ENCODE data around the gene SRGAP2B. TPM values are rescaled to one million over a fixed set of nuclear protein-coding genes. Genes with fewer than 3 reads are reported as not detected.
"Not testable (repeated sequence)": the region's sequence is repeated elsewhere in the genome, so short reads cannot be mapped to it uniquely, and the experiment has no call there.

Gene SRGAP2B
- total and polyA plus RNA-seq, 4 donors: 5.8 to 49.8 (median 25.3) TPM

GRCh38 chr1:145123992-145124641 is 29.0 kb upstream of the SRGAP2B start:
- ATAC-seq (ENCODE audit: insufficient read depth, low FRiP score): peak; percentile 46
- not testable (repeated sequence) for H3K9me3 ChIP-seq (ENCODE audit: control insufficient read depth in 4 of 4, insufficient read depth in 3 of 4, low read length in 3 of 4); DNase-seq; H3K27me3 ChIP-seq (ENCODE audit: control insufficient read depth in 3 of 3, insufficient read depth in 3 of 3, low read length in 2 of 3); H3K9ac ChIP-seq (ENCODE audit: insufficient read depth in 1 of 2, low read length in 2 of 2); H3K4me3 ChIP-seq; H3K27ac ChIP-seq (ENCODE audit: low read depth in 1 of 2, low read length in 1 of 2); H3K36me3 ChIP-seq (ENCODE audit: control insufficient read depth in 4 of 4, insufficient read depth in 4 of 4, low read length in 4 of 4); H3K4me1 ChIP-seq (ENCODE audit: control insufficient read depth in 5 of 5, insufficient read depth in 5 of 5, low read length in 5 of 5)
- WGBS, 2 donors: no CpG with 5 or more reads among the region's 7 CpGs

- not testable (repeated sequence) for ATAC-seq (ENCODE audit: insufficient read depth, low FRiP score); H3K36me3 ChIP-seq (ENCODE audit: control insufficient read depth in 4 of 4, insufficient read depth in 4 of 4, low read length in 4 of 4); H3K27ac ChIP-seq (ENCODE audit: low read depth in 1 of 2, low read length in 1 of 2); H3K9me3 ChIP-seq (ENCODE audit: control insufficient read depth in 4 of 4, insufficient read depth in 3 of 4, low read length in 3 of 4); H3K4me1 ChIP-seq (ENCODE audit: control insufficient read depth in 5 of 5, insufficient read depth in 5 of 5, low read length in 5 of 5); H3K27me3 ChIP-seq (ENCODE audit: control insufficient read depth in 3 of 3, insufficient read depth in 3 of 3, low read length in 2 of 3); DNase-seq; H3K4me3 ChIP-seq; H3K9ac ChIP-seq (ENCODE audit: insufficient read depth in 1 of 2, low read length in 2 of 2)
- no CpG with 5 or more reads among the region's 1 CpG for WGBS, 2 donors
Measured at GRCh38 chr1:145123062-145123395, 27.9 kb upstream of the SRGAP2B start.

GRCh38 chr1:145122344-145123061 is 27.4 kb upstream of the SRGAP2B start:
- H3K27me3 ChIP-seq (ENCODE audit: control insufficient read depth in 3 of 3, insufficient read depth in 3 of 3, low read length in 2 of 3); H3K36me3 ChIP-seq (ENCODE audit: control insufficient read depth in 4 of 4, insufficient read depth in 4 of 4, low read length in 4 of 4); H3K9me3 ChIP-seq (ENCODE audit: control insufficient read depth in 4 of 4, insufficient read depth in 3 of 4, low read length in 3 of 4); DNase-seq; H3K27ac ChIP-seq (ENCODE audit: low read depth in 1 of 2, low read length in 1 of 2); H3K4me1 ChIP-seq (ENCODE audit: control insufficient read depth in 5 of 5, insufficient read depth in 5 of 5, low read length in 5 of 5); H3K4me3 ChIP-seq; H3K9ac ChIP-seq (ENCODE audit: insufficient read depth in 1 of 2, low read length in 2 of 2): not testable (repeated sequence)
- peak; percentile 41 for ATAC-seq (ENCODE audit: insufficient read depth, low FRiP score)
- no CpG with 5 or more reads among the region's 7 CpGs for WGBS, 2 donors

GRCh38 chr1:145119842-145120241 is 24.7 kb upstream of the SRGAP2B start:
- DNase-seq, H3K4me3 ChIP-seq: not testable (repeated sequence)
- no CpG with 5 or more reads among the region's 3 CpGs for WGBS, 2 donors

GRCh38 chr1:145115587-145116493 is 20.7 kb upstream of the SRGAP2B start:
- not testable (repeated sequence) for H3K9me3 ChIP-seq (ENCODE audit: control insufficient read depth in 4 of 4, insufficient read depth in 3 of 4, low read length in 3 of 4); H3K27ac ChIP-seq (ENCODE audit: low read depth in 1 of 2, low read length in 1 of 2); H3K27me3 ChIP-seq (ENCODE audit: control insufficient read depth in 3 of 3, insufficient read depth in 3 of 3, low read length in 2 of 3); H3K4me1 ChIP-seq (ENCODE audit: control insufficient read depth in 5 of 5, insufficient read depth in 5 of 5, low read length in 5 of 5); DNase-seq; H3K4me3 ChIP-seq; H3K9ac ChIP-seq (ENCODE audit: insufficient read depth in 1 of 2, low read length in 2 of 2); H3K36me3 ChIP-seq (ENCODE audit: control insufficient read depth in 4 of 4, insufficient read depth in 4 of 4, low read length in 4 of 4)
- peak; percentile 29 for ATAC-seq (ENCODE audit: insufficient read depth, low FRiP score)
- no CpG with 5 or more reads among the region's 6 CpGs for WGBS, 2 donors

More at GRCh38 chr1:145119842-145120241, 24.7 kb upstream of the SRGAP2B start:
- not testable (repeated sequence) for H3K27me3 ChIP-seq (ENCODE audit: control insufficient read depth in 3 of 3, insufficient read depth in 3 of 3, low read length in 2 of 3); H3K4me1 ChIP-seq (ENCODE audit: control insufficient read depth in 5 of 5, insufficient read depth in 5 of 5, low read length in 5 of 5); ATAC-seq (ENCODE audit: insufficient read depth, low FRiP score); H3K9me3 ChIP-seq (ENCODE audit: control insufficient read depth in 4 of 4, insufficient read depth in 3 of 4, low read length in 3 of 4); H3K36me3 ChIP-seq (ENCODE audit: control insufficient read depth in 4 of 4, insufficient read depth in 4 of 4, low read length in 4 of 4); H3K27ac ChIP-seq (ENCODE audit: low read depth in 1 of 2, low read length in 1 of 2); H3K9ac ChIP-seq (ENCODE audit: insufficient read depth in 1 of 2, low read length in 2 of 2)

- peak; percentile 24 for ATAC-seq (ENCODE audit: insufficient read depth, low FRiP score)
- no CpG with 5 or more reads among the region's 1 CpG for WGBS, 2 donors
- DNase-seq: not testable (repeated sequence)
Measured at GRCh38 chr1:145114560-145115057, 19.5 kb upstream of the SRGAP2B start.

GRCh38 chr1:145112703-145113102 is 17.6 kb upstream of the SRGAP2B start:
- WGBS, 2 donors: no CpG with 5 or more reads among the region's 3 CpGs

More at GRCh38 chr1:145114560-145115057, 19.5 kb upstream of the SRGAP2B start:
- H3K36me3 ChIP-seq (ENCODE audit: control insufficient read depth in 4 of 4, insufficient read depth in 4 of 4, low read length in 4 of 4); H3K4me3 ChIP-seq; H3K27ac ChIP-seq (ENCODE audit: low read depth in 1 of 2, low read length in 1 of 2); H3K9ac ChIP-seq (ENCODE audit: insufficient read depth in 1 of 2, low read length in 2 of 2); H3K9me3 ChIP-seq (ENCODE audit: control insufficient read depth in 4 of 4, insufficient read depth in 3 of 4, low read length in 3 of 4); H3K4me1 ChIP-seq (ENCODE audit: control insufficient read depth in 5 of 5, insufficient read depth in 5 of 5, low read length in 5 of 5); H3K27me3 ChIP-seq (ENCODE audit: control insufficient read depth in 3 of 3, insufficient read depth in 3 of 3, low read length in 2 of 3): not testable (repeated sequence)

More at GRCh38 chr1:145112703-145113102, 17.6 kb upstream of the SRGAP2B start:
- not testable (repeated sequence) for H3K36me3 ChIP-seq (ENCODE audit: control insufficient read depth in 4 of 4, insufficient read depth in 4 of 4, low read length in 4 of 4); H3K4me3 ChIP-seq; H3K27me3 ChIP-seq (ENCODE audit: control insufficient read depth in 3 of 3, insufficient read depth in 3 of 3, low read length in 2 of 3); H3K9ac ChIP-seq (ENCODE audit: insufficient read depth in 1 of 2, low read length in 2 of 2); H3K9me3 ChIP-seq (ENCODE audit: control insufficient read depth in 4 of 4, insufficient read depth in 3 of 4, low read length in 3 of 4); H3K4me1 ChIP-seq (ENCODE audit: control insufficient read depth in 5 of 5, insufficient read depth in 5 of 5, low read length in 5 of 5); ATAC-seq (ENCODE audit: insufficient read depth, low FRiP score); H3K27ac ChIP-seq (ENCODE audit: low read depth in 1 of 2, low read length in 1 of 2); DNase-seq
